ENCODE results near the gene NFATC2.

GRCh38 chr20:51496964-51497363, 45.6 kb downstream of the NFATC2 start:
- no peak for TF ChIP-seq CTCF (IDR thresholded peaks at IDR 0.05; ENCODE audit: low read depth, low read length)
- no peak for TF ChIP-seq EZH2phosphoT487 (IDR thresholded peaks at IDR 0.05; ENCODE audit: low read depth)

All from OCI-LY3 (cell line).